ENCODE data around the gene GSTT4.
"Not testable (repeated sequence)": the region's sequence is repeated elsewhere in the genome, so short reads cannot be mapped to it uniquely, and the experiment has no call there.

DNA sequence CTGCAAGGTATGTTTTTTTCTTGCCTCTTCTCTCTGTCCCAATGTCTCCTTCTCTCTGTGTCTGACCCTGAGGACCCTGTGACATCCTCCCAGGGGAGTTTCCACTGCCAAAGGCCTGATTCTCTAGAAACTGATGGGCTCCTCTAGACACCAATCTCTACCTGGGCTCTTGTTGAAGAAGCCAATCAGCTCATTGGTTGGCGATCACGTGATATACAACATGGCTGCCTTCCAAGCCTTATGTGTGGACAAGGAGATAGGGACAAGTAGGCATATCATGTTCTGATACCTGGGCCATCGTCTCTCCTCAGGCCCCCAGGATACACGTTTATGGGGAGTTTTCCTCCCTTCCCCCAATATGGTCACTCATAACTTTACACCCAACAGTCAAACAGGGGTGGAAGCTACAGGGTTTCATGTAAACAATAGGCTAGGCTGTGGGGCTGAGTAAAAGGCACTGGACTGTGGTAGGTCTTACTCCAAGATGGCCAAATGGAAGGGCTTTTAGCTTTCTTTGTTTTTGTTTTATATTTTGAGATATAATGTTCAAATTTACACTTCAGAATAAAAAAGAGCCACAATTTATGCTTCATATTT lies 11.6 kb downstream of the GSTT4 start:
- TF ChIP-seq SIN3A (IDR thresholded peaks at IDR 0.05; ENCODE audit: borderline replicate concordance, low read depth, low read length); TEAD4 (IDR thresholded peaks at IDR 0.05; ENCODE audit: borderline replicate concordance, insufficient read depth); GABPA (IDR thresholded peaks at IDR 0.05; ENCODE audit: low read depth); MXI1 (IDR thresholded peaks at IDR 0.05; ENCODE audit: low read depth, low read length); SMC3 (IDR thresholded peaks at IDR 0.05; ENCODE audit: low read depth, low read length); EP300 (IDR thresholded peaks at IDR 0.05; ENCODE audit: borderline replicate concordance in 1 of 2, low read depth in 1 of 2, low read length in 1 of 2): not testable (repeated sequence)
- TF ChIP-seq, protein P1, sequence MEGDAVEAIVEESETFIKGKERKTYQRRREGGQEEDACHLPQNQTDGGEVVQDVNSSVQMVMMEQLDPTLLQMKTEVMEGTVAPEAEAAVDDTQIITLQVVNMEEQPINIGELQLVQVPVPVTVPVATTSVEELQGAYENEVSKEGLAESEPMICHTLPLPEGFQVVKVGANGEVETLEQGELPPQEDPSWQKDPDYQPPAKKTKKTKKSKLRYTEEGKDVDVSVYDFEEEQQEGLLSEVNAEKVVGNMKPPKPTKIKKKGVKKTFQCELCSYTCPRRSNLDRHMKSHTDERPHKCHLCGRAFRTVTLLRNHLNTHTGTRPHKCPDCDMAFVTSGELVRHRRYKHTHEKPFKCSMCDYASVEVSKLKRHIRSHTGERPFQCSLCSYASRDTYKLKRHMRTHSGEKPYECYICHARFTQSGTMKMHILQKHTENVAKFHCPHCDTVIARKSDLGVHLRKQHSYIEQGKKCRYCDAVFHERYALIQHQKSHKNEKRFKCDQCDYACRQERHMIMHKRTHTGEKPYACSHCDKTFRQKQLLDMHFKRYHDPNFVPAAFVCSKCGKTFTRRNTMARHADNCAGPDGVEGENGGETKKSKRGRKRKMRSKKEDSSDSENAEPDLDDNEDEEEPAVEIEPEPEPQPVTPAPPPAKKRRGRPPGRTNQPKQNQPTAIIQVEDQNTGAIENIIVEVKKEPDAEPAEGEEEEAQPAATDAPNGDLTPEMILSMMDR (IDR thresholded peaks at IDR 0.05) = not testable (repeated sequence)
